ENCODE data around the gene SBSN. TPM values are rescaled to one million over a fixed set of nuclear protein-coding genes. Genes with fewer than 3 reads are reported as not detected.

The SBSN gene
- total RNA-seq, 4 donors from 2014 or later, result not detected

DNA sequence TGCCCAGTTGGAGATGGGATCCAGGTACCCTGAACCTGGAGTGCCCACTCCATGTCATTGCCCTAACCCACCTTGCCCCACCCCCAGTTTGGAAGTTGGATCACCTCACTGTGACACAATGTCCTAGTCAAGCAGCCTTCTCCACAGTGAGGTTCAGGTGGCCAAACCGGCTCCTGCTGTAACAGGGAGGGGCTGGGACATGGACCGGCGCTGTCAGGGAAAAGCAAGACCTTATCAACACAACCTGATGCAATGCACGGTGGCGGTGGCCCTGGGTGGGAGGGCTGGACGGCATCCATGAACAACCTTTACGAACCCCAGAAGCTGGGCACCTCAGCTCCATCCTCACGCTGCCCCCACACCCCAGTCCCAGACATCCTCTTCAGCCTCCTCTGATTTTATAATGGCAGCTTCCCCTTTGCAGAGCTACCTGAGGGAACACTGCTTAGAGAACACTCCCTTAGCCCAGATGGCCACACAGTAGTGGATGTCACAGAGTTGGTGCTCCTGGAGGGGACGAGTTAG is 36.2 kb downstream of the SBSN start:
- intact Hi-C loops (cut with DNase I), result loop anchor here (5.0 kb wide), 1 partner anchor 140 kb away; no protein-coding TSS in a partner anchor
- Histone ChIP-seq H3K27ac (replicated peaks in 1 of 4) (no peak overlapping the region), H3K4me3 (no peak overlapping the region), H3K9me3 (no peaks in the 10 kb centered on the region), H3K4me1 (peaks cover 6 to 9% (median 7%) of the 10 kb centered on the region in 4 donors), H3K36me3 (no peaks in the 10 kb centered on the region), H3K27me3 (peaks cover 0 to 63% (median 0%) of the 10 kb centered on the region in 4 donors)
- TF ChIP-seq EP300 (IDR thresholded peaks at IDR 0.05) (no peak), POLR2AphosphoS5 (IDR thresholded peaks at IDR 0.05) (no peak), POLR2A (IDR thresholded peaks at IDR 0.05; ENCODE audit: low read depth) (no peak), CTCF (IDR thresholded peaks at IDR 0.05) (no peak)
- DNase-seq (ENCODE audit: extremely low spot score), result no peak
- 94% methylated on average over 8 of the region's 9 CpGs for WGBS

DNA sequence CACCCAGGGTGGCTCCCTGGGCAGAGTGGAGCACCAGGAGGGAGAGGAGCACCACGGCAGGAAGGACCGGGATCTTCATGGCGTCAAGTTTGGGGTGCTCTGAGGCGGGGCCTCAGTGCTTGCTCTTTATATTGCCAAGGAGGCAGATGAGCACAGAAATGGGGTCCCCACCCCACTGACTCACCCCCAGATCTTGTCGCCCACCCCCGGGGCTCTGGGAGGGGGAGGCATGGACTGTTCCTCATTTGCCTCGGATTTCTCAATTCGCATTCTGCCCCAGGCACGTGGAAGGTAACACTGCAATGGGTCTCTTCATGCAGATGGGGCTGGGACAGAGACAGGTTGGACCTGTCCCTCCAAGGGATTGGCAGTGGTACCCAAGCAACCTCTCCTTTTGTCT is 37.7 kb downstream of the SBSN start, which contains the start of gene KRTDAP:
KRTDAP (minus strand) TSS at position 101 of the 400 bp plus-strand sequence; CDS start at position 79, 22 bp downstream.
- 81% methylated on average over 9 of the region's 9 CpGs for WGBS
- Histone ChIP-seq H3K4me1 (peaks cover 4% of the 10 kb centered on the region in 4 donors), H3K9me3 (no peaks in the 10 kb centered on the region), H3K4me3 (no peak within 1 kb of the TSS), H3K27ac (replicated peaks in 1 of 4) (no peak within 1 kb of the TSS), H3K36me3 (no peaks in the 10 kb centered on the region), H3K27me3 (peaks cover 0 to 63% (median 0%) of the 10 kb centered on the region in 4 donors)
- TF ChIP-seq POLR2A (IDR thresholded peaks at IDR 0.05; ENCODE audit: low read depth) (no peak), POLR2AphosphoS5 (IDR thresholded peaks at IDR 0.05) (no peak), CTCF (IDR thresholded peaks at IDR 0.05) (no peak), EP300 (IDR thresholded peaks at IDR 0.05) (no peak)
- DNase-seq (ENCODE audit: extremely low spot score), result no peak
- intact Hi-C loops (cut with DNase I), result loop anchor here (5.0 kb wide), 1 partner anchor 138 kb away; no protein-coding TSS in a partner anchor

GRCh38 chr19:35488677-35489076 is 39.4 kb downstream of the SBSN start:
- H3K9me3 ChIP-seq, result no peaks in the 10 kb centered on the region
- H3K27ac ChIP-seq (replicated peaks in 1 of 4), result no peak overlapping the region
- H3K4me3 ChIP-seq, result no peak overlapping the region
- TF ChIP-seq CTCF (IDR thresholded peaks at IDR 0.05) (no peak), POLR2AphosphoS5 (IDR thresholded peaks at IDR 0.05) (no peak), POLR2A (IDR thresholded peaks at IDR 0.05; ENCODE audit: low read depth) (no peak), EP300 (IDR thresholded peaks at IDR 0.05) (no peak)
- H3K27me3 ChIP-seq, result peaks cover 0 to 48% (median 0%) of the 10 kb centered on the region in 4 donors
- H3K4me1 ChIP-seq, result no peaks in the 10 kb centered on the region
- 81% methylated on average over 16 of the region's 16 CpGs for WGBS
- DNase-seq (ENCODE audit: extremely low spot score), result no peak
- intact Hi-C loops (cut with DNase I), result no loop called here
- H3K36me3 ChIP-seq, result no peaks in the 10 kb centered on the region

DNA sequence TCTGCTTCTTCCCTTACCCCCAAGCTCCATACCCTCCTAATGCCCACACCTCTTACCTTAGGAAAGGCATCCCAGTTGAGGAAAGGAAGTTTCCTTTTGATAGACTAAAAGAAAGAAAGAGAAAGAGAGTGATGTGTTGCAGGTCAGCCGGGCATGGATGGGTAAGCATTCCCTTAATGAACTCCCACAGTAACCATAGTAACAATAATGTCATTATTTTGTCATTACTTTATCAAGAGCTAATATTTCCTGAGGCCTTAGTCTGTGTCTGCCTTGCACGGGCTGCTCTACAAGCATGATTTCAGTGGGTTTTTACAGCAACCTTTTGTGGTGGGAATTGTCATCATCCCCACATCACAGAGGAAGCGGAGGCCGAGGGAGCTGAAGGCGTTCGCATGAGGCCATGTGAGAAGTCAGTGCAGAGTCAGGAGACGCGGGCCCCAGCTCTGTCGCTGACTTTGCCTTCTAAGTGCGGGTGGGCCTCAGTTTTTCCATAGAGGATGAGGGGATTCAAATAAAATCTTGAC is 40.4 kb downstream of the SBSN start:
- no peaks in the 10 kb centered on the region for H3K9me3 ChIP-seq
- no peak for DNase-seq (ENCODE audit: extremely low spot score)
- H3K36me3 ChIP-seq, result no peaks in the 10 kb centered on the region
- intact Hi-C loops (cut with DNase I), result no loop called here
- WGBS, result 76% methylated on average over 10 of the region's 10 CpGs
- peaks cover 0 to 42% (median 0%) of the 10 kb centered on the region in 4 donors for H3K27me3 ChIP-seq
- no peak overlapping the region for H3K4me3 ChIP-seq
- TF ChIP-seq POLR2A (IDR thresholded peaks at IDR 0.05; ENCODE audit: low read depth) (no peak), CTCF (IDR thresholded peaks at IDR 0.05) (no peak)
- H3K27ac ChIP-seq (replicated peaks in 1 of 4), result no peak overlapping the region
- H3K4me1 ChIP-seq, result no peaks in the 10 kb centered on the region
